Right kidney (tissue), 9 donors: ENCODE data around the gene GPR85.
A peak's percentile ranks its signal among the peaks of the same experiment; 100 is the strongest.
"Not testable (repeated sequence)": the region's sequence is repeated elsewhere in the genome, so short reads cannot be mapped to it uniquely, and the experiment has no call there.

Source experiments
- DNase-seq: peaks from one replicate; pipeline ENCODE4 v3.0.0-alpha.2; 2016
- long read RNA-seq, 8 donors: transcript quantifications; one replicate each; lab custom pipeline, GENCODE V29; 2026

Gene GPR85, protein sequence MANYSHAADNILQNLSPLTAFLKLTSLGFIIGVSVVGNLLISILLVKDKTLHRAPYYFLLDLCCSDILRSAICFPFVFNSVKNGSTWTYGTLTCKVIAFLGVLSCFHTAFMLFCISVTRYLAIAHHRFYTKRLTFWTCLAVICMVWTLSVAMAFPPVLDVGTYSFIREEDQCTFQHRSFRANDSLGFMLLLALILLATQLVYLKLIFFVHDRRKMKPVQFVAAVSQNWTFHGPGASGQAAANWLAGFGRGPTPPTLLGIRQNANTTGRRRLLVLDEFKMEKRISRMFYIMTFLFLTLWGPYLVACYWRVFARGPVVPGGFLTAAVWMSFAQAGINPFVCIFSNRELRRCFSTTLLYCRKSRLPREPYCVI
- long read RNA-seq, donor 1 = 0 reads
- long read RNA-seq, donor 2, partial matches to known transcripts = 0 of 1 reads
- long read RNA-seq, donor 2, other reads (novel, unspliced or antisense) = 0 of 1 reads
- long read RNA-seq, donor 3, partial matches to known transcripts = 0 of 1 reads
- long read RNA-seq, donor 3, other reads (novel, unspliced or antisense) = 0 of 1 reads
- long read RNA-seq, donor 4 = 0 reads
- long read RNA-seq, donor 5 = 0 reads
- long read RNA-seq, donor 6 = 0 reads
- long read RNA-seq, donor 7 = 0 reads
- long read RNA-seq, donor 8 = 0 reads

DNA sequence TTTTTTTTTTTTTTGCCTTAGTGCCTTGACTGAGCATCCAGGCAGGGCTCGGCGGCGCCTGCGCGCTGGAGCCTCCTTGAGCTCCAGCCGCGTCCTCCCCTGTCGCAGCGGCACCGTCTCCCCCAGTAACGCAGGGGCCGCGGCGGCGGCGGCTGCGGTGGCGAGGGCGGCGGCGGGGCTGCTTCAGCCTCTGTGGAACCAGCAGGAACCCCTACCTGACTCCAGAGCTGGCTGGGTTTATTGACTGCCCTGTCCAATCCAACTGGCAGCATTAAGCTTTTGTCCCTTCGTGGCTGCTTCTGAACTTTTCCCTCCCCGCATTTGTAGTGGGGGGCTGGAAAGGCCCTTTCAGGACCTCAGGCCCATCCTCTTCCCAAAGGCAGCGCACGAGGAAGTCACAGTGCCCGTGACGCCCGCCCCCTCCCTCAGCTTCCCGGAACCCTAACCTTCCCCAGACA is at the start of gene GPR85:
TSS of gene GPR85 (minus strand) at position 397 of the 458 bp plus-strand sequence. CDS start 2,106 bp downstream, outside the sequence.
- DNase-seq = peak; percentile 79

DNA sequence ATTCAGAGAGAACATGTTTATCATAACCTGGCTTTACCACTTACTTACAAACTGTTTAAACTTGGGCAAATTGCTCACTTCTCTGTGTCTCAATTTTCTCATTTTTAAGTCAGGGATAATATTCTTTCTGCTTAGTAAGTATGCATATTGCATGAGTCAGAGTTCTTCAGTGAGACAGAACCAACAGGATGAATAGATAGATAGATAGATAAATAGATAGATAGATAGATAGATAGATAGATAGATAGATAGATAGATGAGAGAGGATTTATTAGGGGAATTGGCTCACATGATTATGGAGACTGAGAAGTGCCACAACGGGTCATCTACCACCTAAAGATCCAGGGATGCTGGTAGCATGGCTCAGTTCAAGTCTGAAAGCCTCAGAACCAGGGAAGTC is 47.4 kb upstream of the GPR85 start:
- no peak for DNase-seq

DNA sequence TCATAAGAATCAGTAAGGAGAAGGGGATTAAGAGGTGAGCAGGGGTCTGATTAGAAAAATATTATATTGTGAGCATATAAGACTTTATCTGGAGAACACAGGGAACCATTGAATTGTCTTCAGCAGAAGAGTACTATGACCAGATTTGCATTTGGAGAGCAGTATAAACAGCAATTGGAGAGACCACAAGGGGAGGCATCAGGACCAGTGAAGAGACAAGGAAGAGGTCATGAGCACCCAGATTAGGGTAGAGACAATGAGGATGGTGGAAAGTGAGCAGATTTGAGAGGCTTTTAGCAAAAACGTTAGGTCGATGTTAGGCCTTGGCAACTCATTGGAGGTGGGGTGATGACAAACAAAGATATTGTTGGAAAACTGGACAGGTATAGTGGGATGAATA is 44.7 kb upstream of the GPR85 start:
- DNase-seq = no peak

DNA sequence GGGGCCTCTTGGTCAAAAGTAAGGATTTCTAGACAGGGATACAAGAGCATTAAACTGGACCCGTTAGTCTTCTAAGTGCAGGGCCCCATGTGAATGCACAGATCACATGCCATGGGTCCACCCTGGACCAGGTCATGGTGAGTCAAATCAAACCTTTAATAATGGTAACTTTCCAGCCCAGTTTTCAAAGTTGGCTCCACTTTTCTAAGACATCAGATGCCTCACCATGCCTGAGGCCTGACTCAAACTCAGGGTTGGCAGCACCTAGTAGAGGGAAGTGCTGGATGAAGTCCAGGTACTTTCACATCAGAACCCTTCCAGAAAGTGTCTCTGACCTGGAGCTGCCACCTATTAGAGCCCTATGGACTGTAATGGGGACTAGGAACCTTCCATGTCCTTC is 41.4 kb upstream of the GPR85 start:
- no peak for DNase-seq

DNA sequence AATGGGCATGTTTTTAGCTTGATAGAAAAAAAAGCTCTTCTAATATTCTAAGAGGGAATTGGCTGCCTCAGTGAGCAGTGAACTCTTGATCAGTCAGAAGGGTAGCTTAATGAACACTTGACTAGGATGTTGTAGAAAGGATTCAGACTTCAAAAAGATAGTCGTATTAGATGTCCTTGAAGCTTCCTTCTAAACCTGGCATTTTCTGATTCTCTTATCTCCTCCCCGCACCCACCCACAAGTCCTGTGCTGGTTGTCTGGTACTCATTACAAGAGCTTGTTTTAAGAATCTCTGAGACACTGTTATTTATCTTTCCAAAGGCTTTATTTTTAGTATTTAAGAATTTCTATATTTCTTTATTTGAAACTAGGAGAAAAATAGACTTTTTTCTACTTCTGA is 39.1 kb upstream of the GPR85 start:
- DNase-seq = no peak

DNA sequence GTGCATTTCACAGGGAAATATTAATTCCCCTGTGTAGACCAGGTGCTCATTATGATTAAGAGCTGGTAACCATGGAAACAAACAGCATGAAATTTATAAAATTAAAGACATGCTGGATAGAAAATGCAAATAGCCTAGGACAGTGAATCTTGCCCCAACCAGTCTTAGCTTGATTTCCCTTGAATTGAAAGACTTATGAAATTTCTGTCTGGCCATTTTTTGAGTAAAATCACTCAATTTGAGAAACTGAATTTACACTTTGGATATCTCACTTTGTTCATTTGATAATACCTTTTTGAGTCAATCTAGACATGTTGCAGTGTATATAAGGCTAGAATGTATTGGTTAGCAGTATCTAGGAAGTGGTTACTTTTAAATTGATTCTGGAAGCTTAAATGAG is 36.1 kb upstream of the GPR85 start:
- no peak for DNase-seq

DNA sequence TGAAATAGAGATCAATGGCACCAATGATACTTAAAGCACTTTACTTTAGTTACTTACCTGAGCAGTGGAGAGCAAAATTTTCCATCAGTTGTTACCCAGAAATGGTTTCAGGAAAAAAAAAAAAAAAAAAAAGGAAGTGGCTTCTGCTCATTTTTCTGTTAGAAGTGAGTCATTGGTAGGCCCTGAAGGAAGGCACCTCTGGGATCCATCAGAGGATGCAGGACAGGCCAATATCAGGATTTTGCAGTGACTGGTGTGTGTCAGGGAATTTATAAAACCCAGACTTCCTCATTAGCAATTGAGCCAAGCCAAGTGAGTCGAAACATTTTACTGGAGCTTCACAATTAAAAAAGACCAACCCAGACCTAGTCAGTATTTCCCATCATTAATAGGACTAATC is 34.0 kb upstream of the GPR85 start:
- no peak for DNase-seq

DNA sequence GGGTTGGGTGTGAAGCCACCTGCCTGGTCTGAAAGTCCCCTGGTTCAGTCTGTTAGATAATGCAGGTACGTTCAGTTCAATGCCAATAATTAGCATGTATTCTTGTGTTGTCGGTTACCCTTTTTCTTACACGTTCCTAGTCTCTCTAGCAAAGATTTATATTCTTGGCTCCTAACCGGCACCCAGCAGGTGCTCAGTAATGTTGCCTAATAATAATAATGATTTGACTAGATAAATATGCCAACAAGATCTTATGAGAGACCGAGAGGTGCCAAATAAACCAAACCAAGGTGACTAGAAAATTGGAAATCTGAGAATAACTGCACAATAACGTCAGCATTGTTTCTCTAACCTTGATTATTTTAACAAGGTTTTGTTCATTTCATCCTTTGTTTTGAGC is 32.8 kb upstream of the GPR85 start:
- no peak for DNase-seq

DNA sequence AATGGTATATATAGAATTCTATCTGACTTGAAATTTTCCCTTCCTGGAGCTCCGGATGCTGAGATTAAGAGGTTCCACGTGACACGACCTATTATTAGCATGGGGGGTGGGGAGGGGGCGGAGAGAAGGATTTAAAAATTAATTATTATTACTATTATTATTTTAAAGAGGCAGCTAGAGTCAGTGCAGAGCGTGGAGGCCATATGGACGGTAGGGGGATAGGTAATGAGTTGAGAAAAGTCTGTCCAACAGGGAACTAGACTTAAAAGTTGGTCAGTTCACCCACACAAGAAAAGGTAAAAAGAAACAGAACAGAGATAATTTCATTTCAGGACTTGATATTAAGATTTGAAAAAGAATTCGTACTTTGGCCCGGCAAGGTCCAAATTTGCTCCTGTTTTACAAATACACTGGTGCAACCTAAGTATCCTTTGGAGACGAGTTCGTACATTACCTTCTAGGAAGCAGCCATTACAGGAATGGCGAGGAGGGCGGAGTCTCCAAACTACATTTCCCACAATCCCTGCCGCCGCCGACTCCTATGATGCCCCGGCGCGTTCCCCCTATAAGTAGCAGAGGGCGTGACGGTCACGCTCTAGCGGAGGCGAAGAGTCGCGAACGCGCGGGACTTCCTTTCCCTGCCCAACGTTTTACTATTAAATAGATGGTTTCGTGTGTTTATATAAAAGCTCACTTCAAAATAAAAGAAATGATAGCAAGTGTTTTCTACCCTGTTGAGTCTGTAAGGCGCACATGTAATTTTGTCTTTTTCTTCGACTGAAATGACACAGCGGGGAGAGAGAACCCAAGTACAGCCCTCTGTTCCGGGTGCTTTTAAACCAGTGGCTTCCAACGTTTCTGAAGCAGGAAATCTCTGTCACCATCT is 31.7 kb upstream of the GPR85 start, which contains the start of gene SMIM30:
TSS of gene SMIM30 (minus strand) at position 481 of the 886 bp plus-strand sequence. CDS start 976 bp downstream, outside the sequence.
- DNase-seq = peak; percentile 79

DNA sequence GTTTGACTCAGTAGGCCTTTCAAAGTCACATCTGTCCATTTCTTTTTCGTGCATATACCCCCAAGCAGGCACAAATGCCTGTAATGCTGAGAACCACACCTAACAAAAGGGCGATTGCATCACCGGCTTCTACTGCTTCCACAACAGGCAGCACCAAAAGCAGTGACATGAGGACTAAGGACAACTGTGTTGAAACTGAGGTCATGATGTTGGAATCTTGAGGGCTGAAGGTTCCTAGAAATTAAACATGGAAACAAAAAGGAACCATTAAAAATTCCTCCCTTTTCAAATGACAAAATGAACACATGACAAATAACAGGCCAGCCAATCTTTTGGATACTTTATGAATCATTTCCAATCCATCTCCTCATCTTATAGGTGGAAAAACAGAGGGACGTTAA is 30.7 kb upstream of the GPR85 start:
- DNase-seq = not testable (repeated sequence)

DNA sequence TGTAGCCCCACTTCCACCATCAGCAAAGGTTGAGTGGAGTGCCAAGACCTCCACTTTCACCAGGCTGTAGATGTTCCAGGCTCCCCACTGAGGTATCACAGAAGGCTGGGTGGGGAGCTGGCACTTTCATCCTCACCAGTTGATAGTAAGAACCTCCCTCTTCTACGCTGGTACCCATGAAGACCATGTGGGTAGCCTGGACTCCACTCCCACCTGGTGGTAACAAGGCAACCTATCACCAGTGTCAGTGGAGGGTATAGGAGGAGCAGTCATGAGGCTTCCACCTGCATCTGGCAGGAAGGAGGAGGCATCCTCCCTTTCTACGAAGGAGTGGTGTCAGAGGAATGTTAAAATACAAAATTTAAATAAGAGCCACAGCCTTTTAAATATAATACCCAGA is 27.3 kb upstream of the GPR85 start:
- no peak for DNase-seq

DNA sequence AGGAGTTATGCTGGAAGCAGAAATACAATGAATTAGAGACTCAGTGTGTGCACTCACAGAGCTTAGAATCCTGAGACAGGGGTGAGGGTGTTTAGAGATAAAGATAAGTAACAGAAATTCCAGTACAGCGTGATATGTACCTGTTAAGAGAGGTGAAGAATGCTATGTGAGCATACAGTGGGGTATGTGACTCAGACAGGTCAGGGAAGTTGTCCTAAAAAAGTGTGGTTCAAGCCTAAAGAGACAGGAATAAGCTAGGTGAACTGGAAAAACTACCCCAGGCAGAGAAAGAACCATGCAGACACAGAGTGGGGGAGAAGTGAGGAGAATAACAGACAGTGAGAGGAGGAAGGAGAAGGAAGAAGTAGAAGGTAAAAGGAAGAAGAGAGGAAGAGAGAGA is 23.1 kb upstream of the GPR85 start:
- no peak for DNase-seq

DNA sequence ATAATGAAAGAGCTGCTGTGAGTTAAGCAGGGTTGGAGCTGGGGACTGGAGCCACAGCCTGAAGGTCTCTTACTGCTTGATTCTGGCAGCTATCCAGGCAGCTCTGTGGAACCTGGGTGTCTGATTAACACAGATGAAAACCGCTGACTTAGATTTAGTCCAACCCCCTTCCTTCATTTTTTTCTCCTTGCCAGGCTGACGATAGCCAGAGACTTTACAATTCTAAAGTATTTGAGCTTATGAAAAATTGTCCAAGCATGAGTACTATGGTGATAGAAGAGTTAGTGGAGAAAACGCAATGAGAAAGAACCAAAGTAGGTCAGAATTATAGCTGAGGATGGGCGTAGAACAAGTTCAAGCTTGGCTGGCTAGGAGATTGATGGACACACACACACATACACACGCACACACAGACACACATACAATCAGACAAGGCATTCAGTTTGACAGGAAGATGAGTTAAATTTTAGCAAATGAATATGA is 13.5 kb upstream of the GPR85 start:
- peak; percentile 15 for DNase-seq

DNA sequence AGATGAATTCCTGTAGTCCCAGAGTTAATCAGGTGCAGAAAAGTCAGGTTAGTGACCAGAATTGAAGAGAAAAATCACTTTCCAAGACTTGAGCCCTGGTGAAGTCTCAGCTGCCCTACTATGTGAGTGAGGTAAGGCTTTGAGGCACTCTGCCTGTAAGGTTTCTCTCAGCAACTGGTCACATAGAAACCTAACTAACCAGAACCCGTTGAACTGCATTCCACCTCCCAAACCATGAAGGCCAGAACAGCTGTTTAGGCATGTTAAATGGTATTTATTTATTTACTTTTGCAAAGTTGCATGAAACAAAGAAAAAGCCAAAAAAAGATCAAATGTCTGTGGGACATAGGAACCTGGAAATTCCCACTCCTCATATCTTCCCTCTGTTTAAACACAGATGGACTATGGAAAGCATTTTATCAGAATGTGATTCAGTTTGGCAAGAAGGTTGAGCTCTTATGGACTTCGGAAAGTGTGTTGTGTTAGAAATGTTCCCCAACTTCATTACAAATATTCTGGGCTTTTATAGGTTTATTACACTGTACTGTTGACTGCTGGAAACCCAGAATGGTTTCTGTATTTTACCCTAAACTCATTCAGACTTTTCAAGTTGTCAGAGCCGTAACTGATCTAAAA is 12.8 kb upstream of the GPR85 start:
- peak; percentile 9 for DNase-seq

DNA sequence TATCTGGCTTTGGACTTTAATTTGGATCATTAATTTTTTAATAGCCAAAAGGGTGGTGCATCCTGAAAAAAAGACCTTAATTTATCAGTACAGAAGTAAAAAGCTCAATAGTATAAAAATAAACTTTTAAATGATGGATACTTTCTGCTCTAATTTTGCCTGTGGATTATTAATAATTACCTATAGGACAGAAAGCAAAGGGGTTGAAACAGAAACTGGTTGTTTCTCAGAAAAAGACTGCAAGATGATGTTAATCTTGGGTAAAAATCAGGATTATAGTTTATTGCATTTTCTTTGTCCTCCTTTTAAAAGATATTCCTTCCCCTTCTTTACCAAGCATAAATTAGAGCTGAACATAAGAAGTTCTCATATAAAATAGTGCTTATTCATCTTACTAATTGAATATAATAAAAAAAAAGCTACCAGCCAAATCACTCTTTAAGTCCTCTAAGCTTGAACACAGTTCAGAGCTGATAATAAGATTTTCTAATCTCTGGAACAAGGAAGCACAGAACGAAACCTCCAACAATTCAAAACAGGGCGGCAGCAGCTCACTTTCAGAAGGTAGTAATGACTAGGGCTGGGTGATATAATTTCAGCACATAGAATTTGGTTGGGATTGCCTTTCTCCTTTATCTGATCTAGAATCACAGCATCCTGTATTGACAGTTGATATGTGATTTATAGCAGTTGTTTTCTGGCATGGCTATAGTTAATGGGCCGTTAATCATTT is 8.1 kb upstream of the GPR85 start:
- no peak for DNase-seq

DNA sequence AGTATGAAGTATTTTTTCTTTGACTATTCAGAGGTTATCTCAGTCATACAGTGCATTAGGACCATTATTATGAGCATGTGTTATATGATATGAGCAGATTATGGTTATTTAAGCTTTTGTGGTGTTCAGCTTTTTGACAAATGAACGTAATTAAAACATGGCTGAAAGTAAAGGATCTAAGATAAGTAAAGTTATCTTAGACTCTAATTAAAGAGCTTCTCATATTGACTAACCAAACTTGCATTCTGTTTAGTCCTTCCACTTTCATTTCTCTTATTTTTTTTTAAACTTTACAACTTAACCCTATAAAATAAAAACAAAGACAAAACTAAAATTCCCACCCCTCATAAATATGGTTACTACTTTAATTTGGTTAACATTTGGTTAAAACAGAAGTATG is 6.9 kb upstream of the GPR85 start:
- DNase-seq = no peak

DNA sequence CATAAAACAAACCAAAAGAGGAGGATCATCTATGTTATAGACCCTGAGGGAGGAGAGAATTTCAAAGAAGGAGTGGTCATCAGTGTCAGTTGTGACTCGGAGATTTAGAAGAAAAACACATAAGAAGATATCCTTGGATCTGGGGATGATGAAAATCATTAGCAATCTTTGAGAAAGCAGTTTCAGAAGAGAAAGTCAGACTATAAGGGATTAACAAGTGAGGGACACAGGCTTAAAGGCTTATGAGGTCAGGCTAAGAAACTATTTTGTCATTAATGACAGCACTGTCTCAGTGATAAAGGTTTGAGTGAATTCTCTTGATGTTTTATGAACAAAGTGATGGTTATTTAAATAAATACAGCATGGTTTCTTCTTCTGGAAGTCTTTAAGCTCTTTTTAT is 6.1 kb upstream of the GPR85 start:
- no peak for DNase-seq

DNA sequence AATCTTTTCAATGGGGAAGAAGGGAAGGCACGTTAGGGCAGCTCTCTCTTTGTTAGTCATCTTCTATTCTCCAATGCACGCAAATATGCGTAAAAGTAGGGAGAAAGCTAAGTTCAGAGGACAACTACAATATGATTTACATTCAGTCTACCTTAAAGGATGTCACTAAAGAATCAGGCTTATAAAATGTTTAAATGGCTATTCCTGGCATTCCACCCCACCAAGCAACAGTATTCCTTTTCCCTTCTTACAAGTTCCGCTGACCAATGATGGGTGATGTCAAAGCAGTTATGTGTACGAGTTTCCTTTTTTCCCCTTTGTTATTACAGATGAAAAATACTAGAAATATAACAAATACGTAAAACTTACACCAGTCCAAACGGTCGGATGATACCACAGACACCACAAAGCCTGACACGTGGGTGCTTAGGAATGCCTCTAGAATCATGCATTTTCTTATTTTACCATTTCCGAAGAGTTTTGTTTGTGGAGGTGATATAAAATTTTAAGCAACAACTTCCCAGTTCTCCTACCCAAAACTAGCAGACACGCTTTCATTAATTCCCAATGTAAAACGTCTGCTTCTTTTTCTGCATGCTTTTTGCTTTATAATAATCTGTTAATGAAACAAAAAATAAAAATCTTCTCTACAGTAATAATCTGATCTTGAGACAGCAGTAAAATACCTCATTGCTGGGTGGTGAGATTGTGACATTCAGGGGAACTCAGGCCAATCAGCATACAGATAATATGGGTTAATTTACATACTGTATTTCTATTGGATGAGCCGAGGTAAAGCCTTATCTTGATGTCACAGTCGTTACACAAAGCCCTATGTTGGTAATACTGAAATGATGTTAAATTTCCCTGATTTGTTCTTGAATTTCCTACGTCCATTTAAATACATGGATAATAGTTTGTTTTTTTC is 708 bp upstream of the GPR85 start:
- DNase-seq = peak; percentile 25

DNA sequence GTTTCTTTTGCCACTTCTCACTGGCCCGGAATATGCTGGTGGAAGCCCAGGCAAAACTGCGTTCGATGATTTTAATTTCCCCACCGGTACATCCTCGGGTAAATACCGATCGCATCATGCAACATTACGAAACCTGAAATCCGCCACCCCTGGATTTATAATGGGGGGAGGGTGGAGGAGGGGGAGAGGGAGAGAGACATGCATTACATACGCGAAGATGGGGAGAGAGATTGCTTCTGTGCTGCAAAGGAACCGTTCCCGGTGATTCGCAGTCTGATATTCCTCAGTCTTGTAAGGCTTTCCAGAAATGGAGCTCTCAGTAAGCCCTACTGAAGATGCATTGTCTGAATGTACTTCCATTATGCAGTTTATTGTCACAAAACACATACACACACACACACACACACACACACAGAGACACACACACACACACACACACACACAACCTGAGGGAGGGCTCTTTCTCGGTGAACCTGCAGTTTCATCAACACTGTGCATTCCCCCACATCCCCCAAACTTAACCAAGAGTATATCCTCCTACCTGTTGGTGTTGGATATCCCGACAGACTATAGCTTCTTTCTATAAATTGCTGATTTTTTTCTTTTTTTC is 741 bp downstream of the GPR85 start:
- peak; percentile 50 for DNase-seq
